Natural killer cell (primary cell): Measurements from ENCODE around the gene UNC5B. TPM values are rescaled to one million over a fixed set of nuclear protein-coding genes. Genes with fewer than 3 reads are reported as not detected.

Experiments
- ATAC-seq, 3 donors: fragments of 150-1000 bp in 2 of 3; fragments of 200-7000 bp in 1 of 3; cut with Tn5 transposase; 1 replicate in 1 of 3; 2 replicates in 2 of 3; pipeline ENCODE4 v1.10.0; 2021; ENCODE audit warnings: mild to moderate bottlenecking in 2 of 3, moderate library complexity in 2 of 3
- DNase-seq, 2 donors: peaks; one replicate each; pipeline versions ENCODE4 v3.0.0 to v3.0.0-alpha.2; 2013 to 2021; ENCODE audit warnings: mixed read lengths in 1 of 2
- H3K27ac ChIP-seq: one replicate; pipeline ENCODE4 v1.5.1; 2013; ENCODE audit warnings: mild to moderate bottlenecking, low read length
- H3K27me3 ChIP-seq: one replicate; pipeline ENCODE4 v1.6.1; 2013; ENCODE audit warnings: low read length; ENCODE audit not compliant: control insufficient read depth, insufficient read depth
- H3K36me3 ChIP-seq: one replicate; pipeline ENCODE4 v1.6.1; 2013; ENCODE audit warnings: low read length; ENCODE audit not compliant: control insufficient read depth, insufficient read depth
- H3K4me1 ChIP-seq: one replicate; pipeline ENCODE4 v1.6.1; 2013; ENCODE audit warnings: low read length; ENCODE audit not compliant: control insufficient read depth, insufficient read depth
- H3K4me3 ChIP-seq: one replicate; pipeline ENCODE4 v1.5.1; 2013; ENCODE audit warnings: low read length
- H3K9me3 ChIP-seq: one replicate; pipeline ENCODE4 v1.6.1; 2013; ENCODE audit warnings: low read length; ENCODE audit not compliant: control insufficient read depth, insufficient read depth
- H3K27ac Mint-ChIP-seq, 2 donors: one replicate each; pipeline ENCODE4 v1.8.0; 2022; ENCODE audit warnings: mild to moderate bottlenecking in 2 of 2, mixed read lengths in 2 of 2, moderate library complexity in 1 of 2
- H3K27me3 Mint-ChIP-seq, 2 donors: one replicate each; pipeline ENCODE4 v1.8.0; 2022; ENCODE audit warnings: low read depth in 2 of 2, mixed read lengths in 2 of 2
- H3K36me3 Mint-ChIP-seq: one replicate; pipeline ENCODE4 v1.8.0; 2022; ENCODE audit warnings: mixed read lengths
- H3K4me1 Mint-ChIP-seq, 2 donors: one replicate each; pipeline ENCODE4 v1.8.0; 2022; ENCODE audit warnings: mixed read lengths in 2 of 2
- H3K4me3 Mint-ChIP-seq: one replicate; pipeline ENCODE4 v1.8.0; 2022; ENCODE audit warnings: mild to moderate bottlenecking, moderate library complexity, mixed read lengths
- H3K9me3 Mint-ChIP-seq, 2 donors: one replicate each; pipeline ENCODE4 v1.8.0; 2022; ENCODE audit warnings: mixed read lengths in 2 of 2
- CTCF ChIP-seq: fragments of 200-600 bp; IDR thresholded peaks from one replicate; pipeline ENCODE4 v1.8.0; 2022; ENCODE audit warnings: antibody characterized with exemption
- WGBS: methylation state at CpG from one replicate; pipeline ENCODE4 v1.1.7; 2013; ENCODE audit warnings: missing lambda C conversion rate; ENCODE audit not compliant: insufficient coverage; 5-methylcytosine and 5-hydroxymethylcytosine counted together
- intact Hi-C: fragments of 100-400 bp; cut with micrococcal nuclease; formaldehyde crosslinking; loops from one replicate; pipeline ENCODE4 v1.14.2; 2022
- total RNA-seq, 4 donors: library from RNA; stranded (reverse); fragments of 120-200 nt in 1 of 4; gene quantifications; one replicate each; pipeline versions ENCODE4 v1.2.3 to v1.2.4, GENCODE V29; 2013 to 2022

The UNC5B gene
- total RNA-seq, 3 donors from 2014 or later (not counting 1 experiment from before 2014, with no cell fraction given) = 0.09 to 0.65 (median 0.09) TPM

DNA sequence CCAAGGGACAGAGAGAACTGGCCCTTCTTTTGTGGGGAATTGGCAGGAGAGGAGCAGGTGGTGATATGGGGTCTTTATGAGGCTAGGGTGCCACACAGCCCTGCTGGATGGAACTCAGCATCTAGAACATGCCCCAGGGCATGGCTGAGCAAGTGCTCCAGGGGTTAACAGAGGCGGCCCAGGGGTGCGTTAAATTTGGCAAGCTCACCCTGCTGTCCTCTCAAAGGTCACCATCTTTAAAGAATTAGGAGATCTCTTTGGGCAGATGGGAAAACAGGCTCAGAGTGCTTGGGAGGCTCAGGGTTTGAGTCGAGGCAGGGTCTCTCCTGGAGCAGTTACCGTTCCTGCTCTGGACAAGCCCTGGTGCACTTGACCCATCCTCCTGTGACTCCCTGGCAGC, 21.4 kb upstream of the UNC5B start:
- Histone ChIP-seq H3K36me3 (no peaks in the 10 kb centered on the region), H3K27me3 (no peaks in the 10 kb centered on the region), H3K9me3 (no peaks in the 10 kb centered on the region), H3K4me3 (no peak overlapping the region), H3K27ac (no peak overlapping the region), H3K4me1 (no peaks in the 10 kb centered on the region)
- no peaks in the 10 kb centered on the region for H3K4me1 Mint-ChIP-seq
- H3K27ac Mint-ChIP-seq = no peak overlapping the region
- ATAC-seq (no peak), DNase-seq (no peak)
- H3K9me3 Mint-ChIP-seq = no peaks in the 10 kb centered on the region
- WGBS = 95% methylated on average over 4 of the region's 4 CpGs
- intact Hi-C loops = no loop called here
- peaks cover 13 to 21% of the 10 kb centered on the region in 2 donors for H3K27me3 Mint-ChIP-seq
- no peak for TF ChIP-seq CTCF
- H3K36me3 Mint-ChIP-seq = no peaks in the 10 kb centered on the region
- no peak overlapping the region for H3K4me3 Mint-ChIP-seq

DNA sequence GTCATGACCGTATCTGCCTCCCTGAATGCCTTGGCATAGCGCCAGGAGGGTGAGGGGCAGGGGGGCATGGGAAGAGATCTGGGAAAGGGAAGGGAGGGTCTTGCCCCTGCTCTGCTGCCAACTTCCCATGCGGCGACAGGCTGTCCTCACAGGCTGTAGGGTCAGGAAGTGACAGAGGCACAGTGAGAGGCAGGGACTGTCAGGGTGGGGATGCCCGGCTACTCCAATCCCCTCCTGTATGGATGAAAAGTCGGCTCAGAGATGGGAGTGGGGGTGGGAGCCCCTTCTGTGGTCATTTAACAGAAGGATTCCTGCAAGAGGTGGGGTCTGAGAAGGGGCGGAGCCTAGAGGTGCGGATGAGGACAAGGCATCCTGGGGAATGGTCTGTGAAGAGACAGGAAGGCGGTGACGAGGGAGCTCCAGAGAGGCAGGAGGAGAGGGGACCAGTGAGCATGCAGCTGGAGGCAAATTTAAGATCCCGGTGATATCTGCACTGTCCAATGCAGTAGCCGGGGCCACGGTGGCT, 20.8 kb upstream of the UNC5B start:
- H3K9me3 ChIP-seq = no peaks in the 10 kb centered on the region
- no peaks in the 10 kb centered on the region for H3K4me1 ChIP-seq
- no peak for TF ChIP-seq CTCF
- ATAC-seq (no peak), DNase-seq (no peak)
- intact Hi-C loops = no loop called here
- WGBS = 76% methylated on average over 13 of the region's 13 CpGs
- H3K4me3 ChIP-seq = no peak overlapping the region
- Mint-ChIP-seq H3K4me3 (no peak overlapping the region), H3K4me1 (no peaks in the 10 kb centered on the region), H3K9me3 (no peaks in the 10 kb centered on the region), H3K27me3 (peaks cover 13 to 21% of the 10 kb centered on the region in 2 donors), H3K36me3 (no peaks in the 10 kb centered on the region), H3K27ac (no peak overlapping the region)
- no peak overlapping the region for H3K27ac ChIP-seq
- H3K27me3 ChIP-seq = no peaks in the 10 kb centered on the region
- no peaks in the 10 kb centered on the region for H3K36me3 ChIP-seq

GRCh38 chr10:71193516-71193915, 18.9 kb upstream of the UNC5B start:
- 75% methylated on average over 3 of the region's 3 CpGs for WGBS
- Mint-ChIP-seq H3K4me1 (no peaks in the 10 kb centered on the region), H3K27me3 (peaks cover 17 to 35% of the 10 kb centered on the region in 2 donors), H3K36me3 (peaks cover 9% of the 10 kb centered on the region), H3K9me3 (peaks cover 7 to 8% of the 10 kb centered on the region in 2 donors), H3K27ac (no peak overlapping the region), H3K4me3 (no peak overlapping the region)
- no peaks in the 10 kb centered on the region for H3K4me1 ChIP-seq
- H3K36me3 ChIP-seq = no peaks in the 10 kb centered on the region
- intact Hi-C loops = no loop called here
- no peaks in the 10 kb centered on the region for H3K27me3 ChIP-seq
- no peaks in the 10 kb centered on the region for H3K9me3 ChIP-seq
- no peak overlapping the region for H3K27ac ChIP-seq
- H3K4me3 ChIP-seq = no peak overlapping the region
- no peak for DNase-seq
- no peak for TF ChIP-seq CTCF
- ATAC-seq = no peak

DNA sequence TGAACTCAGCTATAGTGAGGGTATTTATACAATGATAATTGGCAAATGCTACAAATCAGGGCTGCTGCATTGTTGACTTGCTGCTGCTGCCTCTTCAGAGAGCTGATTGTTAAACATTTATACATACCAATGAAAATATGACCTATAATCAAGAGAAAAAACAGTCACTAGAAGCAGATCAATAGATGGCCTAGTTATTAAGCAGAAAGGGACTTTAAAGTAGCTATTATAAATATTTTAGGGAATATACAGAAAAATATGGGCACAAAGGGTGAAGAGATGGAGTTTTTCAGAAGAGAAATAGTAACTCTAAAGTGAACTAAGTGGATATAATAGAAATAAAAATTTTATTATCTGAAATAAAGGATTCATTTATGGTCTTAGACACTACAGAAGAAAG, 14.4 kb upstream of the UNC5B start:
- no peak overlapping the region for H3K4me3 ChIP-seq
- H3K9me3 ChIP-seq = no peaks in the 10 kb centered on the region
- H3K4me1 ChIP-seq = no peaks in the 10 kb centered on the region
- H3K36me3 ChIP-seq = no peaks in the 10 kb centered on the region
- DNase-seq = no peak
- H3K27me3 ChIP-seq = no peaks in the 10 kb centered on the region
- TF ChIP-seq CTCF = no peak
- Mint-ChIP-seq H3K27me3 (peaks cover 11 to 20% of the 10 kb centered on the region in 2 donors), H3K4me1 (no peaks in the 10 kb centered on the region), H3K36me3 (peaks cover 13% of the 10 kb centered on the region), H3K9me3 (peaks cover 7 to 9% of the 10 kb centered on the region in 2 donors), H3K27ac (no peak overlapping the region), H3K4me3 (no peak overlapping the region)
- ATAC-seq = no peak
- intact Hi-C loops = no loop called here
- H3K27ac ChIP-seq = no peak overlapping the region
